Esophagus squamous epithelium (tissue), 4 donors: Measurements from ENCODE around the gene TNNI2.

Experiments
- POLR2A ChIP-seq, 4 donors: fragments of 450-650 bp; IDR thresholded peaks; one replicate each; pipeline ENCODE4 v1.6.1; 2017; ENCODE audit warnings: antibody characterized with exemption in 4 of 4, mild to moderate bottlenecking in 4 of 4, moderate library complexity in 3 of 4
- TF ChIP-seq, protein P1 (sequence below), 6 experiments: fragments of 450-650 bp in 4 of 6; fragments of 200-600 bp in 2 of 6; sonication (generic) in 2 of 6; IDR thresholded peaks; one replicate each; pipeline ENCODE4 v1.5.1; 2016 to 2019; ENCODE audit warnings: antibody characterized with exemption in 6 of 6, mild to moderate bottlenecking in 4 of 6, moderate library complexity in 4 of 6

- no peak for TF ChIP-seq POLR2A (IDR thresholded peaks at IDR 0.05)
- TF ChIP-seq, protein P1, sequence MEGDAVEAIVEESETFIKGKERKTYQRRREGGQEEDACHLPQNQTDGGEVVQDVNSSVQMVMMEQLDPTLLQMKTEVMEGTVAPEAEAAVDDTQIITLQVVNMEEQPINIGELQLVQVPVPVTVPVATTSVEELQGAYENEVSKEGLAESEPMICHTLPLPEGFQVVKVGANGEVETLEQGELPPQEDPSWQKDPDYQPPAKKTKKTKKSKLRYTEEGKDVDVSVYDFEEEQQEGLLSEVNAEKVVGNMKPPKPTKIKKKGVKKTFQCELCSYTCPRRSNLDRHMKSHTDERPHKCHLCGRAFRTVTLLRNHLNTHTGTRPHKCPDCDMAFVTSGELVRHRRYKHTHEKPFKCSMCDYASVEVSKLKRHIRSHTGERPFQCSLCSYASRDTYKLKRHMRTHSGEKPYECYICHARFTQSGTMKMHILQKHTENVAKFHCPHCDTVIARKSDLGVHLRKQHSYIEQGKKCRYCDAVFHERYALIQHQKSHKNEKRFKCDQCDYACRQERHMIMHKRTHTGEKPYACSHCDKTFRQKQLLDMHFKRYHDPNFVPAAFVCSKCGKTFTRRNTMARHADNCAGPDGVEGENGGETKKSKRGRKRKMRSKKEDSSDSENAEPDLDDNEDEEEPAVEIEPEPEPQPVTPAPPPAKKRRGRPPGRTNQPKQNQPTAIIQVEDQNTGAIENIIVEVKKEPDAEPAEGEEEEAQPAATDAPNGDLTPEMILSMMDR (IDR thresholded peaks at IDR 0.05), result no peak
Observed at GRCh38 chr11:1856306-1857005, 17.7 kb downstream of the TNNI2 start.
